Activated CD8-positive, alpha-beta T cell treated with anti-CD3 and anti-CD28 coated beads, Interleukin-2, amount 10 ng/mL, durations not matched to agents 7 days and 5 days (primary cell): ENCODE results near the gene TIMP2. TPM values are rescaled to one million over a fixed set of nuclear protein-coding genes. Genes with fewer than 3 reads are reported as not detected.
"Not testable (repeated sequence)": the region's sequence is repeated elsewhere in the genome, so short reads cannot be mapped to it uniquely, and the experiment has no call there.

Experiments used
- ATAC-seq: fragments of 150-1000 bp; cut with Tn5 transposase; one replicate; pipeline ENCODE4 v1.10.0; 2021; ENCODE audit warnings: moderate library complexity
- CTCF ChIA-PET: fragments of 350-600 bp; sonication (Branson Sonifier 250); formaldehyde crosslinking; loops from one replicate; lab custom pipeline; 2021; ENCODE audit warnings: antibody characterized with exemption; lab: Charles Lee
- POLR2A ChIA-PET: fragments of 350-600 bp; sonication (Branson Sonifier 250); formaldehyde crosslinking; loops from one replicate; lab custom pipeline; 2021; ENCODE audit warnings: antibody characterized with exemption; lab: Charles Lee
- DNase-seq: peaks from one replicate; pipeline ENCODE4 v3.0.0-alpha.2; 2020
- H3K27ac Mint-ChIP-seq: one replicate; pipeline ENCODE4 v1.8.0; 2021; ENCODE audit warnings: mild to moderate bottlenecking, mixed read lengths
- H3K27me3 Mint-ChIP-seq: one replicate; pipeline ENCODE4 v1.8.0; 2021; ENCODE audit warnings: low read depth, mixed read lengths
- H3K36me3 Mint-ChIP-seq: one replicate; pipeline ENCODE4 v1.8.0; 2021; ENCODE audit warnings: low read depth, mixed read lengths
- H3K4me1 Mint-ChIP-seq: one replicate; pipeline ENCODE4 v1.8.0; 2021; ENCODE audit warnings: low read depth, mixed read lengths
- H3K4me3 Mint-ChIP-seq: one replicate; pipeline ENCODE4 v1.8.0; 2021; ENCODE audit warnings: mild to moderate bottlenecking, mixed read lengths
- H3K9me3 Mint-ChIP-seq: one replicate; pipeline ENCODE4 v1.8.0; 2022; ENCODE audit warnings: mixed read lengths; ENCODE audit not compliant: insufficient read depth
- total RNA-seq, 2 experiments: library from RNA; stranded (reverse); gene quantifications; one replicate each; pipeline ENCODE4 v1.2.3, GENCODE V29; 2021

TIMP2 gene
- total RNA-seq, 2 experiments from 2014 or later: 3.6 to 3.8 TPM

- H3K36me3 Mint-ChIP-seq: no peaks in the 10 kb centered on the region
- ATAC-seq (no peak), DNase-seq (no peak)
- peaks cover 10% of the 10 kb centered on the region for H3K4me1 Mint-ChIP-seq
- ChIA-PET POLR2A (no interaction called here), CTCF (no interaction called here)
- no peak overlapping the region for H3K27ac Mint-ChIP-seq
- H3K27me3 Mint-ChIP-seq: no peaks in the 10 kb centered on the region
- no peak overlapping the region for H3K4me3 Mint-ChIP-seq
- H3K9me3 Mint-ChIP-seq: no peaks in the 10 kb centered on the region
These were observed 13.1 kb downstream of the TIMP2 start for GRCh38 chr17:78912082-78912481.

GRCh38 chr17:78911543-78911942 lies 13.6 kb downstream of the TIMP2 start:
- CTCF ChIA-PET, POLR2A ChIA-PET, H3K4me3 Mint-ChIP-seq, H3K27ac Mint-ChIP-seq, H3K27me3 Mint-ChIP-seq, H3K9me3 Mint-ChIP-seq, H3K36me3 Mint-ChIP-seq, H3K4me1 Mint-ChIP-seq, ATAC-seq, DNase-seq: not testable (repeated sequence)

- Mint-ChIP-seq H3K27ac (no peak overlapping the region), H3K9me3 (no peaks in the 10 kb centered on the region), H3K36me3 (no peaks in the 10 kb centered on the region), H3K27me3 (no peaks in the 10 kb centered on the region), H3K4me1 (peaks cover under 1% of the 10 kb centered on the region), H3K4me3 (no peak overlapping the region)
- ChIA-PET CTCF (no interaction called here), POLR2A (no interaction called here)
- no peak for DNase-seq
- no peak for ATAC-seq
These were observed 14.5 kb downstream of the TIMP2 start for GRCh38 chr17:78910497-78911284.

GRCh38 chr17:78908426-78908825 lies 16.8 kb downstream of the TIMP2 start:
- Mint-ChIP-seq H3K4me3 (no peak overlapping the region), H3K27ac (no peak overlapping the region), H3K4me1 (peaks cover 4% of the 10 kb centered on the region), H3K36me3 (no peaks in the 10 kb centered on the region), H3K27me3 (no peaks in the 10 kb centered on the region), H3K9me3 (no peaks in the 10 kb centered on the region)
- POLR2A ChIA-PET: no interaction called here
- CTCF ChIA-PET: interaction anchor here (0.8 kb wide), 1 partner anchor 7 kb away, joined by 3 read pairs; no protein-coding TSS in a partner anchor
- no peak for DNase-seq
- ATAC-seq: no peak

- no peaks in the 10 kb centered on the region for H3K36me3 Mint-ChIP-seq
- DNase-seq (no peak), ATAC-seq (no peak)
- peaks cover 9% of the 10 kb centered on the region for H3K4me1 Mint-ChIP-seq
- H3K27me3 Mint-ChIP-seq: no peaks in the 10 kb centered on the region
- CTCF ChIA-PET: interaction anchor here (2.3 kb wide), 1 partner anchor 40 kb away, joined by 8 read pairs; no protein-coding TSS in a partner anchor
- no peaks in the 10 kb centered on the region for H3K9me3 Mint-ChIP-seq
- no peak overlapping the region for H3K27ac Mint-ChIP-seq
- no peak overlapping the region for H3K4me3 Mint-ChIP-seq
- POLR2A ChIA-PET: no interaction called here
These were observed 19.6 kb downstream of the TIMP2 start for GRCh38 chr17:78905541-78905940.

- Mint-ChIP-seq H3K36me3 (no peaks in the 10 kb centered on the region), H3K4me1 (peaks cover 9% of the 10 kb centered on the region), H3K4me3 (no peak overlapping the region), H3K9me3 (no peaks in the 10 kb centered on the region), H3K27ac (no peak overlapping the region), H3K27me3 (no peaks in the 10 kb centered on the region)
- ChIA-PET POLR2A (no interaction called here), CTCF (interaction anchor here (2.3 kb wide), 1 partner anchor 39 kb away, joined by 8 read pairs; no protein-coding TSS in a partner anchor)
- ATAC-seq (no peak), DNase-seq (no peak)
These were observed 20.1 kb downstream of the TIMP2 start for GRCh38 chr17:78905116-78905515.

GRCh38 chr17:78904371-78904770 lies 20.8 kb downstream of the TIMP2 start:
- Mint-ChIP-seq H3K27ac (no peak overlapping the region), H3K4me1 (peaks cover 9% of the 10 kb centered on the region), H3K4me3 (no peak overlapping the region), H3K36me3 (no peaks in the 10 kb centered on the region), H3K9me3 (no peaks in the 10 kb centered on the region), H3K27me3 (no peaks in the 10 kb centered on the region)
- POLR2A ChIA-PET: no interaction called here
- no peak for DNase-seq
- ATAC-seq: no peak
- CTCF ChIA-PET: interaction anchor here (2.3 kb wide), 1 partner anchor 39 kb away, joined by 8 read pairs; no protein-coding TSS in a partner anchor

GRCh38 chr17:78903101-78903779 lies 21.9 kb downstream of the TIMP2 start, which contains the start of gene CEP295NL:
TSS of gene CEP295NL (minus strand) at chr17:78903201. CDS start at chr17:78901828, 1,373 bp downstream.
- ChIA-PET CTCF (no interaction called here), POLR2A (no interaction called here)
- ATAC-seq (peak; percentile 36), DNase-seq (no peak)
- Mint-ChIP-seq H3K27ac (no peak within 1 kb of the TSS), H3K9me3 (no peaks in the 10 kb centered on the region), H3K36me3 (no peaks in the 10 kb centered on the region), H3K4me1 (peaks cover 9% of the 10 kb centered on the region), H3K4me3 (no peak within 1 kb of the TSS), H3K27me3 (no peaks in the 10 kb centered on the region)

- H3K4me3 Mint-ChIP-seq, CTCF ChIA-PET, H3K4me1 Mint-ChIP-seq, H3K27me3 Mint-ChIP-seq, H3K27ac Mint-ChIP-seq, ATAC-seq, H3K36me3 Mint-ChIP-seq, H3K9me3 Mint-ChIP-seq, DNase-seq, POLR2A ChIA-PET: not testable (repeated sequence)
These were observed 23.0 kb downstream of the TIMP2 start for GRCh38 chr17:78902231-78902630.

GRCh38 chr17:78901806-78902205 lies 23.4 kb downstream of the TIMP2 start:
- H3K27ac Mint-ChIP-seq: no peak overlapping the region
- ATAC-seq: no peak
- DNase-seq: no peak
- H3K36me3 Mint-ChIP-seq: no peaks in the 10 kb centered on the region
- H3K4me3 Mint-ChIP-seq: no peak overlapping the region
- H3K4me1 Mint-ChIP-seq: peaks cover 9% of the 10 kb centered on the region
- POLR2A ChIA-PET: no interaction called here
- H3K27me3 Mint-ChIP-seq: no peaks in the 10 kb centered on the region
- CTCF ChIA-PET: no interaction called here
- no peaks in the 10 kb centered on the region for H3K9me3 Mint-ChIP-seq

GRCh38 chr17:78900816-78901215 lies 24.4 kb downstream of the TIMP2 start:
- Mint-ChIP-seq H3K4me1 (peaks cover 9% of the 10 kb centered on the region), H3K36me3 (no peaks in the 10 kb centered on the region), H3K9me3 (no peaks in the 10 kb centered on the region), H3K27ac (no peak overlapping the region), H3K4me3 (no peak overlapping the region), H3K27me3 (no peaks in the 10 kb centered on the region)
- ATAC-seq (no peak), DNase-seq (no peak)
- ChIA-PET CTCF (no interaction called here), POLR2A (no interaction called here)
